CD4-positive, alpha-beta memory T cell (primary cell): ENCODE data around the gene STK39. TPM values are rescaled to one million over a fixed set of nuclear protein-coding genes. Genes with fewer than 3 reads are reported as not detected.
A peak's percentile ranks its signal among the peaks of the same experiment; 100 is the strongest.

Source experiments
- CTCF ChIA-PET: fragments of 350-600 bp; sonication (Branson Sonifier 250); formaldehyde crosslinking; loops from one replicate; lab custom pipeline; 2021; ENCODE audit warnings: inconsistent platforms; ENCODE audit not compliant: partially characterized antibody; lab: Charles Lee
- POLR2A ChIA-PET: fragments of 350-600 bp; sonication (Branson Sonifier 250); formaldehyde crosslinking; loops from one replicate; lab custom pipeline; 2021; ENCODE audit not compliant: partially characterized antibody; lab: Charles Lee
- DNase-seq, 5 donors: peaks; one replicate each; pipeline versions ENCODE4 v3.0.0 to v3.0.0-alpha.2; 2020 to 2022; ENCODE audit warnings: mixed read lengths in 1 of 5
- H3K27ac ChIP-seq: one replicate; pipeline ENCODE4 v1.7.0; 2013; ENCODE audit warnings: low read depth, low read length
- H3K27me3 ChIP-seq: 2 replicates; pipeline ENCODE4 v1.7.0; 2013; ENCODE audit warnings: mild to moderate bottlenecking, low read length, moderate library complexity; ENCODE audit not compliant: insufficient read depth
- H3K36me3 ChIP-seq: 2 replicates; pipeline ENCODE4 v1.7.0; 2013; ENCODE audit warnings: mild to moderate bottlenecking, low read length, moderate library complexity; ENCODE audit not compliant: insufficient read depth
- H3K4me1 ChIP-seq: 2 replicates; pipeline ENCODE4 v1.7.0; 2013; ENCODE audit warnings: mild to moderate bottlenecking, low read length, moderate library complexity; ENCODE audit not compliant: insufficient read depth
- H3K4me3 ChIP-seq, 2 donors: one replicate each; pipeline ENCODE4 v1.7.0; 2013; ENCODE audit warnings: low read length in 2 of 2, mild to moderate bottlenecking in 1 of 2
- H3K9me3 ChIP-seq, 2 donors: one replicate each; pipeline ENCODE4 v1.7.0; 2013; ENCODE audit warnings: low read length in 2 of 2, control low read depth in 1 of 2; ENCODE audit not compliant: control insufficient read depth in 1 of 2
- H3K27ac Mint-ChIP-seq, 7 donors: one replicate each; pipeline ENCODE4 v1.8.0; 2020 to 2021; ENCODE audit warnings: mixed read lengths in 7 of 7, mild to moderate bottlenecking in 6 of 7, inconsistent platforms in 3 of 7, moderate library complexity in 3 of 7
- H3K27me3 Mint-ChIP-seq, 2 donors: one replicate each; pipeline ENCODE4 v1.8.0; 2020 to 2021; ENCODE audit warnings: mixed read lengths in 2 of 2
- H3K36me3 Mint-ChIP-seq, 2 donors: one replicate each; pipeline ENCODE4 v1.8.0; 2020 to 2021; ENCODE audit warnings: mixed read lengths in 2 of 2, inconsistent platforms in 1 of 2, mild to moderate bottlenecking in 1 of 2
- H3K4me1 Mint-ChIP-seq, 4 donors: one replicate each; pipeline ENCODE4 v1.8.0; 2020 to 2021; ENCODE audit warnings: mixed read lengths in 4 of 4, mild to moderate bottlenecking in 1 of 4
- H3K4me3 Mint-ChIP-seq, 8 donors: one replicate each; pipeline ENCODE4 v1.8.0; 2020 to 2021; ENCODE audit warnings: mixed read lengths in 8 of 8, mild to moderate bottlenecking in 7 of 8, moderate library complexity in 6 of 8, inconsistent platforms in 3 of 8
- H3K9me3 Mint-ChIP-seq, 8 donors: one replicate each; pipeline ENCODE4 v1.8.0; 2020 to 2021; ENCODE audit warnings: mixed read lengths in 8 of 8, mild to moderate bottlenecking in 5 of 8, inconsistent platforms in 3 of 8, moderate library complexity in 1 of 8
- intact Hi-C: fragments of 100-400 bp; cut with micrococcal nuclease; formaldehyde crosslinking; loops from one replicate; pipeline ENCODE4 v1.15.1; 2023
- polyA plus RNA-seq, 2 donors: library from polyadenylated mRNA; unstranded; fragments of 300-500 nt; fragmentation: Illumina TruSeq; gene quantifications; one replicate each; pipeline ENCODE4 v1.2.3, GENCODE V29; 2021
- total RNA-seq, 2 experiments: library from RNA; stranded (reverse); gene quantifications; one replicate each; pipeline ENCODE4 v1.2.3, GENCODE V29; 2021

STK39 gene
- total and polyA plus RNA-seq, 4 experiments from 2014 or later = 4.9 to 27.3 (median 18.2) TPM

- no peak overlapping the region for H3K4me3 ChIP-seq
- Mint-ChIP-seq H3K9me3 (no peaks in the 10 kb centered on the region), H3K27ac (no peak overlapping the region), H3K4me3 (no peak overlapping the region), H3K36me3 (peaks cover 51% of the 10 kb centered on the region in 2 donors), H3K4me1 (peaks cover under 1 to 10% (median 4%) of the 10 kb centered on the region in 4 donors), H3K27me3 (no peaks in the 10 kb centered on the region)
- DNase-seq = no peak
- H3K27me3 ChIP-seq = no peaks in the 10 kb centered on the region
- CTCF ChIA-PET = interaction anchor here (0.5 kb wide), 1 partner anchor 59 kb away, joined by 4 read pairs; no protein-coding TSS in a partner anchor
- intact Hi-C loops = no loop called here
- H3K27ac ChIP-seq = no peak overlapping the region
- H3K9me3 ChIP-seq = no peaks in the 10 kb centered on the region
- no peaks in the 10 kb centered on the region for H3K4me1 ChIP-seq
- POLR2A ChIA-PET = no interaction called here
- H3K36me3 ChIP-seq = peaks cover 6% of the 10 kb centered on the region
Observed at GRCh38 chr2:168076731-168077130, 170.7 kb downstream of the STK39 start.

GRCh38 chr2:168075446-168075845, 171.9 kb downstream of the STK39 start:
- DNase-seq = no peak
- Mint-ChIP-seq H3K27me3 (no peaks in the 10 kb centered on the region), H3K36me3 (peaks cover 56% of the 10 kb centered on the region in 2 donors), H3K27ac (no peak overlapping the region), H3K4me3 (no peak overlapping the region), H3K4me1 (peaks cover 0 to 13% (median 4%) of the 10 kb centered on the region in 4 donors), H3K9me3 (no peaks in the 10 kb centered on the region)
- intact Hi-C loops = no loop called here
- H3K27me3 ChIP-seq = no peaks in the 10 kb centered on the region
- peaks cover 13% of the 10 kb centered on the region for H3K36me3 ChIP-seq
- no peak overlapping the region for H3K27ac ChIP-seq
- ChIA-PET POLR2A (no interaction called here), CTCF (interaction anchor here (2.4 kb wide), 1 partner anchor 44 kb away, joined by 9 read pairs; no protein-coding TSS in a partner anchor)
- no peak overlapping the region for H3K4me3 ChIP-seq
- no peaks in the 10 kb centered on the region for H3K9me3 ChIP-seq
- H3K4me1 ChIP-seq = no peaks in the 10 kb centered on the region

- no peaks in the 10 kb centered on the region for H3K9me3 Mint-ChIP-seq
- no peak overlapping the region for H3K27ac Mint-ChIP-seq
- intact Hi-C loops = no loop called here
- H3K4me3 Mint-ChIP-seq = no peak overlapping the region
- POLR2A ChIA-PET = no interaction called here
- no peak for DNase-seq
- Histone ChIP-seq H3K27me3 (no peaks in the 10 kb centered on the region), H3K27ac (no peak overlapping the region), H3K4me3 (no peak overlapping the region), H3K9me3 (no peaks in the 10 kb centered on the region), H3K4me1 (no peaks in the 10 kb centered on the region), H3K36me3 (peaks cover 13% of the 10 kb centered on the region)
- H3K36me3 Mint-ChIP-seq = peaks cover 49 to 60% of the 10 kb centered on the region in 2 donors
- peaks cover 0 to 8% (median under 1%) of the 10 kb centered on the region in 4 donors for H3K4me1 Mint-ChIP-seq
- CTCF ChIA-PET = interaction anchor here (1.0 kb wide), 1 partner anchor 46 kb away, joined by 5 read pairs; no protein-coding TSS in a partner anchor
- no peaks in the 10 kb centered on the region for H3K27me3 Mint-ChIP-seq
Observed at GRCh38 chr2:168072626-168073303, 174.6 kb downstream of the STK39 start.

- ChIA-PET POLR2A (no interaction called here), CTCF (no interaction called here)
- peaks cover 3% of the 10 kb centered on the region for H3K36me3 ChIP-seq
- intact Hi-C loops = no loop called here
- Mint-ChIP-seq H3K27ac (no peak overlapping the region), H3K27me3 (no peaks in the 10 kb centered on the region), H3K4me3 (no peak overlapping the region), H3K9me3 (peaks cover 0 to 1% (median 0%) of the 10 kb centered on the region in 8 donors), H3K36me3 (peaks cover 71 to 79% of the 10 kb centered on the region in 2 donors), H3K4me1 (peaks cover 6 to 10% (median 6%) of the 10 kb centered on the region in 4 donors)
- H3K27me3 ChIP-seq = no peaks in the 10 kb centered on the region
- H3K4me3 ChIP-seq = no peak overlapping the region
- H3K27ac ChIP-seq = no peak overlapping the region
- DNase-seq = no peak
- H3K9me3 ChIP-seq = no peaks in the 10 kb centered on the region
- H3K4me1 ChIP-seq = peaks cover 5% of the 10 kb centered on the region
Observed at GRCh38 chr2:168064011-168064998, 183.1 kb downstream of the STK39 start.

- CTCF ChIA-PET = no interaction called here
- no peaks in the 10 kb centered on the region for H3K9me3 ChIP-seq
Observed at GRCh38 chr2:168062936-168063335, 184.5 kb downstream of the STK39 start.

GRCh38 chr2:168062054-168062453, 185.3 kb downstream of the STK39 start:
- POLR2A ChIA-PET = no interaction called here
- Mint-ChIP-seq H3K9me3 (peaks cover 0 to 1% (median 0%) of the 10 kb centered on the region in 8 donors), H3K4me3 (no peak overlapping the region), H3K27me3 (no peaks in the 10 kb centered on the region), H3K27ac (peak overlapping the region in 1 of 7 donors; percentile 53), H3K4me1 (peaks cover 6 to 10% (median 6%) of the 10 kb centered on the region in 4 donors), H3K36me3 (peaks cover 56 to 67% of the 10 kb centered on the region in 2 donors)
- peaks cover 5% of the 10 kb centered on the region for H3K4me1 ChIP-seq
- H3K27me3 ChIP-seq = no peaks in the 10 kb centered on the region
- no peak overlapping the region for H3K4me3 ChIP-seq
- DNase-seq = no peak
- H3K27ac ChIP-seq = no peak overlapping the region
- CTCF ChIA-PET = no interaction called here
- intact Hi-C loops = no loop called here
- peaks cover 3% of the 10 kb centered on the region for H3K36me3 ChIP-seq
- no peaks in the 10 kb centered on the region for H3K9me3 ChIP-seq

More at GRCh38 chr2:168062936-168063335, 184.5 kb downstream of the STK39 start:
- POLR2A ChIA-PET = no interaction called here
- intact Hi-C loops = no loop called here
- Histone ChIP-seq H3K27me3 (no peaks in the 10 kb centered on the region), H3K4me1 (peaks cover 5% of the 10 kb centered on the region), H3K27ac (no peak overlapping the region), H3K36me3 (peaks cover 3% of the 10 kb centered on the region), H3K4me3 (no peak overlapping the region)
- Mint-ChIP-seq H3K9me3 (peaks cover 0 to 1% (median 0%) of the 10 kb centered on the region in 8 donors), H3K4me1 (peaks cover 6 to 10% (median 6%) of the 10 kb centered on the region in 4 donors), H3K27me3 (no peaks in the 10 kb centered on the region), H3K27ac (no peak overlapping the region), H3K4me3 (no peak overlapping the region), H3K36me3 (peaks cover 65 to 74% of the 10 kb centered on the region in 2 donors)
- no peak for DNase-seq
